Kidney epithelial cell (primary cell): ENCODE data around the gene MRPS26. TPM values are rescaled to one million over a fixed set of nuclear protein-coding genes. Genes with fewer than 3 reads are reported as not detected.

Experiments used
- DNase-seq: peaks from one replicate; pipeline ENCODE4 v3.0.0-alpha.2; 2010; ENCODE audit warnings: low read depth
- H3K27me3 ChIP-seq: 2 replicates; pipeline ENCODE4 v1.6.0; 2011; ENCODE audit warnings: low read length; ENCODE audit not compliant: control insufficient read depth, insufficient read depth
- H3K36me3 ChIP-seq: 2 replicates; pipeline ENCODE4 v1.5.1; 2011; ENCODE audit warnings: low read length; ENCODE audit not compliant: control insufficient read depth, insufficient read depth
- H3K4me3 ChIP-seq: 2 replicates; pipeline ENCODE4 v1.5.1; 2011; ENCODE audit warnings: low read depth, mild to moderate bottlenecking, control low read depth, low read length
- total RNA-seq: library from RNA; depleted of rRNA; stranded (reverse); fragments of >200 nt; gene quantifications from 2 replicates; pipeline ENCODE4 v1.2.3, GENCODE V29; 2015
- TF ChIP-seq, protein P1 (sequence below): IDR thresholded peaks from 2 replicates; pipeline ENCODE4 v1.5.1; 2011; ENCODE audit warnings: mild to moderate bottlenecking, moderate library complexity, low read length, control low read depth, inconsistent platforms; ENCODE audit not compliant: insufficient read depth, poor library complexity, severe bottlenecking

The MRPS26 gene
- total RNA-seq, 1 donor from 2014 or later, result 80.8 TPM

DNA sequence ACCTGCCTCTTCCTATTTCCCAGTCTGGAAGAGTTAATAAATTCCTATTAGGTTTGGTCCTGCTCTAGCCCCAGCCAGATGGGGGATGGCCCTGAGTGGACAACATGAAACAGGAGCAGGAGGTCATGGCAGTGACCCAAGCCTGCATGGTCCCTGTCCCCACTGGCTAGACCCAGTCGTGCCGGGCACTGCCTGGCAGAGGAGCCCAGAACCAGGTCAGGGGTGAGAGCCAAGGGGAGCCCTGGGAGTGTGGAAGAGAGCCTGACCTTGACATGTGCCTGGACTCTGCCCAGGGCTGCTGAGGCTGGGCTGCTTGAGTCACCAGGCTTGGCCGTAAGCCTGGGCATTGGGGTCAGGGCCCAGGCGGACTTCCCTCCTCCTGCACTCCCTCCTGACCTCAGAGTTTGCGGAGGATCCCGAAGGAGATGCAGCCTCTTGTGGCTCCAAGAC lies 35.1 kb downstream of the MRPS26 start:
- H3K27me3 ChIP-seq, result peaks cover 44% of the 10 kb centered on the region

DNA sequence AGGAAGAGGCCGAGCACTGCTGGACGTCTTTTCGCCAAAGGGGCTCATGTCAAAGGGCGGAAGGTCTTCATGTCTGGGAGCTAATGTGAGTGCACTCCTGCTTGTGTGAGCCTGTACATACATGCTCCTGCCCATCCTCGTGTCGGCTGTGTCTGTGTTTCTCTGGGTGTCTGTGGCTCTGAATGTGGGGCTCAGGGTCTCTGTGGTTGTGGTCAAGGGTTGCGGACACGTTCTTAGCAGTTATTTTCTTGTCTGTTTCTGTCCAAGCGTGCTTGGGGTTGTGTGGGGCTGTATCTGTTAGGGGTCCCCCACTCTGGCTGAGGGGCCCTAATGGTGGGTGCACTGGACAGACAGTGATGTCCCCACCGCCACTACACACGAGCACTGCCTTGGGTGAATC lies 35.8 kb downstream of the MRPS26 start:
- TF ChIP-seq, protein P1, sequence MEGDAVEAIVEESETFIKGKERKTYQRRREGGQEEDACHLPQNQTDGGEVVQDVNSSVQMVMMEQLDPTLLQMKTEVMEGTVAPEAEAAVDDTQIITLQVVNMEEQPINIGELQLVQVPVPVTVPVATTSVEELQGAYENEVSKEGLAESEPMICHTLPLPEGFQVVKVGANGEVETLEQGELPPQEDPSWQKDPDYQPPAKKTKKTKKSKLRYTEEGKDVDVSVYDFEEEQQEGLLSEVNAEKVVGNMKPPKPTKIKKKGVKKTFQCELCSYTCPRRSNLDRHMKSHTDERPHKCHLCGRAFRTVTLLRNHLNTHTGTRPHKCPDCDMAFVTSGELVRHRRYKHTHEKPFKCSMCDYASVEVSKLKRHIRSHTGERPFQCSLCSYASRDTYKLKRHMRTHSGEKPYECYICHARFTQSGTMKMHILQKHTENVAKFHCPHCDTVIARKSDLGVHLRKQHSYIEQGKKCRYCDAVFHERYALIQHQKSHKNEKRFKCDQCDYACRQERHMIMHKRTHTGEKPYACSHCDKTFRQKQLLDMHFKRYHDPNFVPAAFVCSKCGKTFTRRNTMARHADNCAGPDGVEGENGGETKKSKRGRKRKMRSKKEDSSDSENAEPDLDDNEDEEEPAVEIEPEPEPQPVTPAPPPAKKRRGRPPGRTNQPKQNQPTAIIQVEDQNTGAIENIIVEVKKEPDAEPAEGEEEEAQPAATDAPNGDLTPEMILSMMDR, result no peak
- Histone ChIP-seq H3K4me3 (no peak overlapping the region), H3K27me3 (peaks cover 44% of the 10 kb centered on the region), H3K36me3 (no peaks in the 10 kb centered on the region)
- DNase-seq, result no peak

More for the DNA sequence above, 35.1 kb downstream of the MRPS26 start:
- DNase-seq, result no peak
- Histone ChIP-seq H3K4me3 (no peak overlapping the region), H3K36me3 (no peaks in the 10 kb centered on the region)
- TF ChIP-seq, protein P1, result no peak

DNA sequence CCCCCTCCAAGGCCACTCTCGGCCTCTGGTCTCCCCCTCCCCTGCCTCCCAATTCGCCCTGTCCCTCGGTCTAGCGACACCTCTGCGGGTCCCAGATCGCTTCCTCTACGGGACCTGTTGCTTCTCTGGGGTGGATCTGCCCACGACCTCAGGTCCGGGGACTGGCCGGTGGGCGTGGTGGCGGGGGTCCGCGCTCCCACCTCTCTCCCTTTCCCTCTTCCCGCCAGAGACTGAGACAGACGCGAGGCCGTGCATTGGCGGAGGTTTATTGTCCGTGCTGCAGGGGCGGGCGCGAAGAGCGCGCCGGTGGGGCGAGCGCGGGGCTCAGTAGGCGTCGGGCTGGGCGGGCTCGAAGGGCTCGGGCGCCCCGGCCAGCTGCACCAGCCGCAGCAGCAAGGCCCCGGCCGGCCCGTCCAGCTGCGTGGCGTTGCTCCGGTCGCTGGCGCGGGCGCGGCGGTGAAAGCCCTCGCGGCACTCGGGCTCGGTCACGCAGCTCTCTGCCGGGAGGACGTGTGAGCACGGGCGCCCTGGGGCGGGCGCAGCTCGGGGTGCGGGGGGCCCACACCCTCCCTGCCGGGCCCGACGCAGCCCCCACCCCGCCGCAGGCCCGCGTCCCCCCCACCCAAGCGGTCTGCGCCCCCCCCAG lies 36.6 kb downstream of the MRPS26 start:
- H3K4me3 ChIP-seq, result no peak overlapping the region
- peaks cover 44% of the 10 kb centered on the region for H3K27me3 ChIP-seq
- TF ChIP-seq, protein P1, result no peak
- DNase-seq, result no peak
- no peaks in the 10 kb centered on the region for H3K36me3 ChIP-seq

DNA sequence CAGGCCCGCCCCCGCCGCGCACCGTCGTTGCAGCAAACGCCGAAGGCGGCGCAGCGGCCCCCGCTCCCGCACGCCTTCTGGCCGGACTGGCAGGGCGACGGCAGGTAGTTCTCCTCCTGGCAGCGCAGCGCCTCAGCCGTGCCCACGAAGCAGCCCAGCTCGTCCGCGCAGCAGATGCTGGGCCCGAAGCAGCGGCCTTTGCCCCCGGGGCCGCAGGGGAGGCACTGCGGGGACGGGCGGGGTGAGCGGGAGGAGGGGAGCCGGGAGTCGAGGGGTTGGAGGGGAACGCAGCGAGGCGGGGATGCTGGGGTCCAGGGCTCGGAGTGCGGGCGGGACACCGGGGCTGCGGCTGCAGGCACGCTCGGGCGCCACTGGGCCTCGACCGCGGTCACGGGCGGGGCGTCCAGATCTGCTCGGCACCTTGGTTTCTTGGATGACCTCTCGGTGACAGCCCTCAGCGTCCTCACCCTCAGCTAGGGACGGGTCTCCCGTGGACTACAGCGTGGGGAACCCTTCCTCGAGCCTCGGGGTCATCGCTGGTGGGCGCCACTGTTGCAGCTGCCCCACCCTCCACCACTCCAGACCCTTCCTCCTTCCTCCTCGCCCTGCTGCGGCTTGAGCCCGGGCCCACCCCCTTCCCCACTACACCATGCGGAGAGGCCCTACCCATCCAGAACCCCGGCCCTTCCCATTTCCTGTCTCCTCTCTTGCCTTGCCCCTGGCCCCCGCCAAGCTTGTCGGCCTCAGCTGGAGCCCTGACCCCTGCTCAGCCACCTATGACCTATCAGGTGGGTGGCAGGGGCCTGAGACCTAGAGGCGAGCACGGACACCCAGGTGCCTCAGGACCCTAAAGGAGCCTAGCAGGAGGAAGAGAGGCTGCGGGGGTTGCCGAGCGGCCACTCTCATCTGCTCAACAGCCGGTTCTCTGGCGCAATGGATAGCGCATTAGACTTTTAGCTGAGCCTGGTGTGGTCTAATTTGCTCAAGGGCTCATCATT lies 37.4 kb downstream of the MRPS26 start:
- no peak overlapping the region for H3K4me3 ChIP-seq
- DNase-seq, result no peak
- no peaks in the 10 kb centered on the region for H3K36me3 ChIP-seq
- TF ChIP-seq, protein P1, result no peak
- peaks cover 44% of the 10 kb centered on the region for H3K27me3 ChIP-seq

DNA sequence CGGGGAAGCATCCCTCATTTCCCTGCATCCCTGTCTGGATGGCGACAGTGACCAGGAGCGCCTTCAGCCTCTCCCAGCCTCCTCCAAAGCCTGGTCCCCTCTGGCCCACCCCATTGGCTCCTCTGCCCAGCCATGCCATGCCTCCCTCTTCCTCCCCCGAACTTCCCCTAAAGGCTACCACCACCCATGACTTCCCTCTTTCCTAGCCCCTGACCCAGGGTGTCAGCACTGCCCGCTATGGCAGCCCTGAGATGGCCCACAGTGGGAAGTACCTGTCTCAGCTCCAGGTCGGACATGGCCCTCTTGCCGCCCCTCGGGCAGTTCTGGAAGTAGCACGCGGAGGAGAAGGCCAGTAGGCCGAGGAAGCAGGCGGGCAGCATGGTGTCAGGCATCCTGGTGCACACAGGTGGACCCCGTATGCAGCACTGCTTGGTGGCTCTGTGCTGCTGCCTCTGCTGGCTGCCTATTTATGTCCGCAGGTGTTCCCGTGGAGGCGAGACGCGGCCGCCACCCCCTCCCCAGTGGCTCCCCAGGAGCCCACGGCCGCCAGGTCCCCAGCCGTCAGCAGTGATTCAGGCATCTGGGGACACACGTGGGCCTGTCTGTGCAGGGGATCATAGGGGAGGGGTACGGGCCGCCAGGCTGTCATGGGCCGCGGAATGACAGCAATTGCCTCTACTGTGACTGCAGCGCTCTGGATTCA lies 38.6 kb downstream of the MRPS26 start, which contains the start of gene AVP:
Gene AVP (minus strand): TSS at position 442 of the 703 bp plus-strand sequence. CDS start 50 bp downstream, at position 392.
- Histone ChIP-seq H3K27me3 (peaks cover 44% of the 10 kb centered on the region), H3K36me3 (no peaks in the 10 kb centered on the region), H3K4me3 (no peak within 1 kb of the TSS)
- DNase-seq, result no peak
- TF ChIP-seq, protein P1, result no peak
